Endothelial cell of umbilical vein (primary cell): ENCODE data around the gene SPON1. TPM values are rescaled to one million over a fixed set of nuclear protein-coding genes. Genes with fewer than 3 reads are reported as not detected.

Experiments used
- BruUV-seq: library from RNA; stranded (reverse); fragments of 400-500 nt; replicated peaks from 2 replicates; lab custom pipeline; 2021; lab: Mats Ljungman, UMichigan
- CTCF ChIA-PET: fragments of 300-600, 350-600 bp; sonication (Branson Sonifier 250); formaldehyde crosslinking; loops from one replicate; lab custom pipeline; 2021; ENCODE audit warnings: antibody characterized with exemption, inconsistent platforms; lab: Charles Lee
- POLR2A ChIA-PET: fragments of 300-600, 350-600 bp; sonication (Branson Sonifier 250); formaldehyde crosslinking; loops from one replicate; lab custom pipeline; 2021; ENCODE audit warnings: antibody characterized with exemption, inconsistent platforms; lab: Charles Lee
- DNase-seq: peaks from one replicate; pipeline ENCODE4 v3.0.0-alpha.2; 2011; ENCODE audit warnings: low read depth, low spot score
- FAIRE-seq: peaks from 2 replicates; lab custom pipeline; 2011; peaks lifted over from hg19 to GRCh38; lab: Jason Lieb, UNC
- H2AFZ ChIP-seq: 2 replicates; pipeline ENCODE4 v1.6.0; 2012; ENCODE audit warnings: low read depth, low read length, control low read depth, inconsistent platforms
- H3K27ac ChIP-seq: 2 replicates; pipeline ENCODE4 v1.5.1; 2011; ENCODE audit warnings: low read depth, mild to moderate bottlenecking, control low read depth, low read length, moderate library complexity; ENCODE audit not compliant: insufficient read depth
- H3K27me3 ChIP-seq, 2 experiments: 2 replicates each; pipeline versions ENCODE4 v1.6.0 to v1.6.1; 2011; ENCODE audit warnings: low read length in 2 of 2, mixed read lengths in 1 of 2; ENCODE audit not compliant: control insufficient read depth in 2 of 2, insufficient read depth in 2 of 2
- H3K36me3 ChIP-seq, 2 experiments: 2 replicates in 1 of 2; 3 replicates in 1 of 2; pipeline ENCODE4 v1.5.1; 2011; ENCODE audit warnings: low read length in 2 of 2, mild to moderate bottlenecking in 1 of 2, moderate library complexity in 1 of 2; ENCODE audit not compliant: control insufficient read depth in 2 of 2, insufficient read depth in 2 of 2; ENCODE audit errors: extremely low read depth in 1 of 2
- H3K4me1 ChIP-seq: 3 replicates; pipeline ENCODE4 v1.5.1; 2011; ENCODE audit warnings: mild to moderate bottlenecking, low read length; ENCODE audit not compliant: control insufficient read depth, insufficient read depth; ENCODE audit errors: extremely low read depth
- H3K4me2 ChIP-seq: 2 replicates; pipeline ENCODE4 v1.6.1; 2011; ENCODE audit warnings: low read length, control low read depth, mixed read lengths; ENCODE audit not compliant: insufficient read depth
- H3K4me3 ChIP-seq, 3 experiments: fragments of 200-600 bp in 1 of 3; sonication (generic), shearing (Covaris generic) in 1 of 3; replicated peaks in 1 of 3; 2 replicates each; pipeline ENCODE4 v1.5.1; 2011 to 2016; ENCODE audit warnings: control low read depth in 3 of 3, low read length in 3 of 3, mild to moderate bottlenecking in 2 of 3, inconsistent platforms in 1 of 3, low read depth in 1 of 3, moderate library complexity in 1 of 3; ENCODE audit not compliant: insufficient read depth in 1 of 3
- H3K79me2 ChIP-seq: 2 replicates; pipeline ENCODE4 v1.6.0; 2012; ENCODE audit warnings: low read length, inconsistent platforms; ENCODE audit not compliant: control insufficient read depth, insufficient read depth
- H3K9ac ChIP-seq: replicated peaks from 2 replicates; pipeline ENCODE3; 2011; ENCODE audit warnings: low read length, control low read depth; ENCODE audit not compliant: insufficient read depth; ENCODE audit errors: extremely low read depth
- H3K9me1 ChIP-seq: replicated peaks from 3 replicates; pipeline ENCODE4 v1.6.0; 2011; ENCODE audit warnings: mild to moderate bottlenecking, low read length; ENCODE audit not compliant: control insufficient read depth, insufficient read depth; ENCODE audit errors: extremely low read depth
- H3K9me3 ChIP-seq: replicated peaks from 2 replicates; pipeline ENCODE4 v1.5.1; 2012; ENCODE audit warnings: low read length, inconsistent platforms; ENCODE audit not compliant: control insufficient read depth, insufficient read depth
- H4K20me1 ChIP-seq: replicated peaks from 2 replicates; pipeline ENCODE3; 2011; ENCODE audit warnings: mild to moderate bottlenecking, low read length; ENCODE audit not compliant: control insufficient read depth, insufficient read depth; ENCODE audit errors: extremely low read depth
- CTCF ChIP-seq, 2 donors: IDR thresholded peaks; 1 replicate in 1 of 2; 2 replicates in 1 of 2; pipeline ENCODE4 v1.5.1; 2011; ENCODE audit warnings: low read length in 2 of 2, mild to moderate bottlenecking in 2 of 2, moderate library complexity in 2 of 2, control low read depth in 1 of 2, inconsistent platforms in 1 of 2, low read depth in 1 of 2; ENCODE audit not compliant: insufficient read depth in 1 of 2; ENCODE audit errors: extremely low read depth in 1 of 2
- EZH2 ChIP-seq: IDR thresholded peaks from 2 replicates; pipeline ENCODE4 v1.6.1; 2012; ENCODE audit warnings: borderline replicate concordance, low read depth, mild to moderate bottlenecking, moderate library complexity, low read length, inconsistent platforms; ENCODE audit not compliant: severe bottlenecking
- JUN ChIP-seq: IDR thresholded peaks from 2 replicates; pipeline ENCODE4 v1.6.1; 2011; ENCODE audit warnings: borderline replicate concordance, low read depth; ENCODE audit not compliant: insufficient read length, insufficient read depth
- MAX ChIP-seq: IDR thresholded peaks from 2 replicates; pipeline ENCODE4 v1.6.1; 2011; ENCODE audit not compliant: insufficient read depth, insufficient read length
- MYC ChIP-seq: IDR thresholded peaks from one replicate; pipeline ENCODE4 v1.6.1; 2011; ENCODE audit warnings: mild to moderate bottlenecking, low read depth, low read length
- POLR2A ChIP-seq: IDR thresholded peaks from 2 replicates; pipeline ENCODE4 v1.6.1; 2012; ENCODE audit warnings: low read depth, mild to moderate bottlenecking, control low read depth, low read length
- dilution Hi-C: fragments of 300-500 bp; cut with MboI; formaldehyde crosslinking; loops from one replicate; pipeline ENCODE4 v1.15.0; 2019; ENCODE audit warnings: low sequenced_read_pairs; ENCODE audit not compliant: extremely low pct_ligation_motif_present
- intact Hi-C: fragments of 100-400 bp; cut with micrococcal nuclease; formaldehyde crosslinking; loops from one replicate; pipeline ENCODE4 v1.10.0; 2022
- polyA plus RNA-seq, 4 experiments: library from polyadenylated mRNA; depleted of rRNA in 3 of 4; stranded (reverse) in 3 of 4; unstranded in 1 of 4; fragments of >200 nt; gene quantifications; 2 replicates each; pipeline versions ENCODE4 v1.2.1 to v1.2.3, GENCODE V29; 2011 to 2012; ENCODE audit warnings: missing spikeins in 1 of 4
- total RNA-seq: library from RNA; stranded (reverse); gene quantifications from 2 replicates; pipeline ENCODE4 v1.2.3, GENCODE V29; 2021

The SPON1 gene
- total and polyA plus RNA-seq, 2 donors (not counting 3 experiments of a cell fraction or from before 2014, with no cell fraction given): 0.31 TPM; not detected in 1

GRCh38 chr11:14114786-14115185, 152.3 kb downstream of the SPON1 start:
- ChIA-PET POLR2A (no interaction called here), CTCF (no interaction called here)
- H3K9me1 ChIP-seq: no peaks in the 10 kb centered on the region
- no TSS peak for BruUV-seq
- DNase-seq: no peak
- H3K4me3 ChIP-seq: no peak overlapping the region
- H2AFZ ChIP-seq: no peak overlapping the region
- no peak overlapping the region for H3K4me2 ChIP-seq
- FAIRE-seq: no peak
- no peaks in the 10 kb centered on the region for H4K20me1 ChIP-seq
- no peaks in the 10 kb centered on the region for H3K4me1 ChIP-seq
- H3K79me2 ChIP-seq: no peaks in the 10 kb centered on the region
- no peak overlapping the region for H3K27ac ChIP-seq
- dilution Hi-C loops: no loop called here
- no peaks in the 10 kb centered on the region for H3K27me3 ChIP-seq
- intact Hi-C loops: no loop called here
- TF ChIP-seq EZH2: no peak
- TF ChIP-seq POLR2A: no peak
- TF ChIP-seq MYC: no peak
- TF ChIP-seq CTCF (IDR thresholded peaks at IDR 0.05; ENCODE audit: extremely low read depth in 1 of 2, insufficient read depth in 1 of 2, low read depth in 1 of 2, low read length in 2 of 2): no peak
- TF ChIP-seq JUN: no peak
- no peaks in the 10 kb centered on the region for H3K36me3 ChIP-seq
- no peaks in the 10 kb centered on the region for H3K9me3 ChIP-seq
- no peak overlapping the region for H3K9ac ChIP-seq

GRCh38 chr11:14117632-14118031, 155.1 kb downstream of the SPON1 start:
- Histone ChIP-seq H3K4me2 (no peak overlapping the region), H3K4me3 (no peak overlapping the region), H3K79me2 (no peaks in the 10 kb centered on the region), H2AFZ (no peak overlapping the region), H3K4me1 (no peaks in the 10 kb centered on the region), H4K20me1 (no peaks in the 10 kb centered on the region), H3K27me3 (no peaks in the 10 kb centered on the region), H3K27ac (no peak overlapping the region), H3K9ac (no peak overlapping the region), H3K9me3 (no peaks in the 10 kb centered on the region), H3K9me1 (no peaks in the 10 kb centered on the region), H3K36me3 (no peaks in the 10 kb centered on the region)
- TF ChIP-seq POLR2A: no peak
- no peak for TF ChIP-seq MAX
- CTCF ChIA-PET: interaction anchor here (0.5 to 1.3 kb wide), 3 partner anchors 11 to 83 kb away, joined by 3 to 4 read pairs (median 3); no protein-coding TSS in a partner anchor
- no peak for DNase-seq
- FAIRE-seq: no peak
- dilution Hi-C loops: no loop called here
- POLR2A ChIA-PET: no interaction called here
- intact Hi-C loops: no loop called here
- no TSS peak for BruUV-seq
